Skeletal muscle satellite cell (primary cell): ENCODE results near the gene ZMIZ1.

Source experiments
- H3K27me3 ChIP-seq: 2 replicates; pipeline ENCODE4 v1.7.0; 2013; ENCODE audit warnings: low read length; ENCODE audit not compliant: control insufficient read depth, insufficient read depth
- H3K36me3 ChIP-seq: 2 replicates; pipeline ENCODE4 v1.7.0; 2013; ENCODE audit warnings: mild to moderate bottlenecking, control low read depth, low read length; ENCODE audit not compliant: insufficient read depth
- H3K4me1 ChIP-seq: 2 replicates; pipeline ENCODE4 v1.7.0; 2013; ENCODE audit warnings: low read length; ENCODE audit not compliant: control insufficient read depth, insufficient read depth
- H3K4me2 ChIP-seq: 2 replicates; pipeline ENCODE4 v1.7.0; 2013; ENCODE audit warnings: mild to moderate bottlenecking, low read length
- H3K4me3 ChIP-seq: 2 replicates; pipeline ENCODE4 v1.7.0; 2013; ENCODE audit warnings: low read length
- H3K9ac ChIP-seq: 2 replicates; pipeline ENCODE4 v1.7.0; 2013; ENCODE audit warnings: mild to moderate bottlenecking, low read depth, low read length, moderate library complexity
- H3K9me3 ChIP-seq: replicated peaks from 2 replicates; pipeline ENCODE4 v1.7.0; 2013; ENCODE audit warnings: mild to moderate bottlenecking, control low read depth, low read length

ZMIZ1 gene

DNA sequence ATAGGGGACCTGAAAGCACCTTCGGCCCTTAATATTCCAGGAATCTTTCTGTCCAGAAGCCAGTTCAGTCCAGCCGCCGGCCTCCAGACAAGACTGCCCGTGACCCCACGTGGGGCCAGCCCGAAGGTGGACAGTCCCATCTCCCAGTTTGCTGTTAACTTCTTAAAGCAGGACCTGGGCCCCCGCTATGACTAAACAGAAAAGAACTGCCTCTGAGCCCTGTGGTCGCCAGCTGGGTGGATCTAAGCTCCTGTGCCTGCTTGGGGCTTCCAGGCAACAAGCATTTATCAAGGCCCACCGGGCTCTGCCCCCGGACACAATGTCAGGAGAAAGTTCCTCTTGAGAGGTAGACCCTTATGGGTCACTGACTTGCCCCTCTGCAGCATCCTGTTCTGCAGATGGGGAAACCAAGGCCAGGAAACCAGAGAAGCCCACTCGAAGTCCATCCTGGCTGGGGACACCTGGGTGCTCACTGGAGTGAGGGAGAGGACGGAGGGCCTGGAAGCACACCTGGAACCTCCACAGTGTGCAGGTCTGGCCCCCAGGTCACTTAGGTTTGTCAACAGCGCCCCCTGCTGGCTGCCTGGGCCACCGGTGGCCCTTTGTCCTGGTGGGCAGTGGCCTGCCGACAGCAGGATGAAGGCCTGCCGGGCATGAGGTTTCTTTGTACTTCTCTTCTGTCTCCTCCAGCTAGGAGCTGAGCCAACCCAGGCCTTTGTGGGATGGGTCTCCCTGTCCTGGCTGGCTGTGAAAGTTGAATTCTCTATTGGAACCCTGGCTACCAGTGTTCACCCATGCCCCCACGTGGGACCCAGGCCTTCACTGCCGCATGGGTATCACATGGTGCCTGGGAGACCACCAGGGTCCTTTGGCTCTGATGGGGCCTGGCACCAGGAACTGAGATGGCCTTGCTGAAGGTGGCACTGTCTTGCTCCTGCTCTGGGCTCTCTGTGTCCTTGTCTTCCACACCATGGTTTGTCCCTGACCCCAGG lies 128.0 kb downstream of the ZMIZ1 start:
- no peaks in the 10 kb centered on the region for H3K27me3 ChIP-seq
- peaks cover 41% of the 10 kb centered on the region for H3K36me3 ChIP-seq
- peaks cover 31% of the 10 kb centered on the region for H3K4me1 ChIP-seq
- no peak overlapping the region for H3K9ac ChIP-seq
- no peaks in the 10 kb centered on the region for H3K9me3 ChIP-seq
- H3K4me3 ChIP-seq: no peak overlapping the region
- no peak overlapping the region for H3K4me2 ChIP-seq

DNA sequence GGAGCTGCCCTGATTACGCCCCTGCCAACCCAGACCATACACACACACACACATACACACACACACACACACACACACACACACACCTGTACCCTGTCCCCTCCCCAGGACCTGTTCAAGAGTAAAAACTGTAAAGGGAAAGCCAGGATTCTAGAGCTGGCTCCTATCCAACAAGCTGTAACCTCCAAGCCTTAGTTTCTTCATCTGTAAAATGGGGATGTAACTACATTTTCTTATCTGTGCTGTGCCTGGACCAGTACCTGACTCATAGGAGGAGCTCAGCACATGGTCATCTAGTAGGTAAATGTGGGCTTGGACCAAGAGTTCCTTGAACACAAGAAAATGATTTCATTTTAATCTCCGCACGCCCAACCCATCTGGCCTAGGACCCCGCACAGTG lies 128.8 kb downstream of the ZMIZ1 start:
- H3K9ac ChIP-seq: no peak overlapping the region
- no peaks in the 10 kb centered on the region for H3K27me3 ChIP-seq
- H3K9me3 ChIP-seq: no peaks in the 10 kb centered on the region
- no peak overlapping the region for H3K4me3 ChIP-seq
- peaks cover 48% of the 10 kb centered on the region for H3K36me3 ChIP-seq
- no peak overlapping the region for H3K4me2 ChIP-seq
- peaks cover 23% of the 10 kb centered on the region for H3K4me1 ChIP-seq

DNA sequence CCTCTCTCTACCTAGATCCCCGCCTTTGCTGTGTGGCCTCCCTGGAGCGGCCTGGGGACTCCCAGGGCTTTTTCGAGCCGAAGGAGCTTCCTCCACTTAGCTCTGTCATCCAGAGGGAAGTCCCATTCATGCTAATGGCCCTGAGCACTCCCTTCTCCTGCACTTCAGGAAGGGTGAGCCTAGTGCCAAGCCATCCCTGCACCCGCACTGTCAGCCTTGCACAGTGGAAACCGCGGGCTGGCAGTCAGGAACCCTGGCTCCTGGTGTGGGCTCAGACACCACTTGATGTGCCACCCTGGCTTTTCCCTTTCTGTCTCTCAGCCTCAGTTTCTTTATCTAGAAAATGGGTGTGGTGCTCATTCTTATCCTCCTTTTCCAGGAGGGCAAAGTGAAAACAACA lies 131.6 kb downstream of the ZMIZ1 start:
- Histone ChIP-seq H3K27me3 (no peaks in the 10 kb centered on the region), H3K36me3 (peaks cover 70% of the 10 kb centered on the region)

GRCh38 chr10:79201706-79202105 lies 132.9 kb downstream of the ZMIZ1 start:
- Histone ChIP-seq H3K9ac (no peak overlapping the region), H3K9me3 (no peaks in the 10 kb centered on the region), H3K27me3 (no peaks in the 10 kb centered on the region), H3K4me3 (no peak overlapping the region), H3K36me3 (peaks cover 72% of the 10 kb centered on the region), H3K4me1 (no peaks in the 10 kb centered on the region), H3K4me2 (no peak overlapping the region)

More for the DNA sequence above, 131.6 kb downstream of the ZMIZ1 start:
- Histone ChIP-seq H3K4me3 (no peak overlapping the region), H3K4me1 (peaks cover under 1% of the 10 kb centered on the region), H3K4me2 (no peak overlapping the region), H3K9me3 (no peaks in the 10 kb centered on the region), H3K9ac (no peak overlapping the region)

- Histone ChIP-seq H3K9ac (no peak overlapping the region), H3K36me3 (peaks cover 78% of the 10 kb centered on the region), H3K4me1 (no peaks in the 10 kb centered on the region)
Observed at GRCh38 chr10:79202188-79203013, 133.6 kb downstream of the ZMIZ1 start.

GRCh38 chr10:79203014-79203644 lies 134.4 kb downstream of the ZMIZ1 start:
- Histone ChIP-seq H3K4me2 (no peak overlapping the region), H3K36me3 (peaks cover 78% of the 10 kb centered on the region), H3K9ac (no peak overlapping the region), H3K9me3 (no peaks in the 10 kb centered on the region), H3K27me3 (no peaks in the 10 kb centered on the region), H3K4me1 (no peaks in the 10 kb centered on the region), H3K4me3 (no peak overlapping the region)

More at GRCh38 chr10:79202188-79203013, 133.6 kb downstream of the ZMIZ1 start:
- Histone ChIP-seq H3K9me3 (no peaks in the 10 kb centered on the region), H3K4me3 (no peak overlapping the region), H3K4me2 (no peak overlapping the region), H3K27me3 (no peaks in the 10 kb centered on the region)

DNA sequence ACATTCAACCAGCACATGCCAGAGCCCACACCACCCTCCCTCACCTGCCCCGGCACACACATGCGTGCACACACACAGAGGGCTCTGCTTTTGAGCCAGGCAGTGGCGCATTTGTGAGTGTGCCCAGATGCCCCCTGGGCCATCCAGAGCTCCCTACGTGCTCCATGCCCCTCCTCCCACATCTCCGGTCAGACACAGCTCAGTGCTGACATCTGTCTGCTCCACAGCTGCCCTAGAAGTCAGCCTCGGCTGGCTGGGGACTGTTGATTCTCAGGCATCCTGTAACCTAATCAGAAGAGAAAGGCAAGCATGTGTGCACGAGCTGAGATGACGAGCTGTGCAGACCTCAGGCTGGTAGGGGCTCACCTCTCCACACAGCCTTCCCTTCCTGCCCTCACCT lies 135.1 kb downstream of the ZMIZ1 start:
- Histone ChIP-seq H3K36me3 (peaks cover 85% of the 10 kb centered on the region), H3K4me1 (no peaks in the 10 kb centered on the region), H3K27me3 (no peaks in the 10 kb centered on the region), H3K9ac (no peak overlapping the region), H3K4me3 (no peak overlapping the region), H3K4me2 (no peak overlapping the region), H3K9me3 (no peaks in the 10 kb centered on the region)

DNA sequence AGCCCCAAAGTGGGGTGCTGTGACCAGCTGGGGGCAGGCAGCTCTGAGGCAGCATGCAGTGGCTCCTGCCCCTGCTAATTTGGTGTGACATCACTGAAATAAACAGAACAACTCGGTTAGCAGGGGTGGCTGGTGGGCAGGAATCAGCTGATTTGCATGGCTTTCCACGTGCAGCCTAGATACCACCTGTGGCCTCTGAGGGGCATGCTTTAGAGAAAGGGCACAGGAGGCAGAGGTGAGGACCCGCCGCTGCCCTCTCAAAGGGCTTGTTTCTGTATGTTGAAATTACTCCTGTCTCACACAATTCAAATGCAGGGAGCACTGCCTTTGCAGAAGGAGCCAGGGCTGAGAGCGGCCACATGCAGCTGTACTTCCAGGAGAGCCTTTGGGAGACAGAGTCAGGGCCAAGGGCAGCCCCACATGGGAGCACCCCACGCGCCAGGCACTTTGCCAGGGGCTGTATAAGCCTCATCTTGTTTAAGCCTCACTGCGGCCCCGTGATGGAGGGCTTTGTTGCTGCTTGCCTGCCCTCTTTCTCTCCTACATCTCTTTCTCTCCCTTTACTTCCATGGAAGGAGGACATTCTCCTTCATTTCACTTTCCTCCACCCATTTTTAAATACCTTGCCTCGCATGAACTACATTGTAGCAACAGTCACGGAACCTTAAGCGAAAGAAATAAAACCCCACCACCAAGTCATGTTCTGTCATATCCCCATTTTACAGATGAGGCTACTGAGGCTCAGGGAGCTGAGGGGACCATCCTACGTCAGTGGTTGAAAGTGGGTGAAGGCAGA lies 137.7 kb downstream of the ZMIZ1 start:
- Histone ChIP-seq H3K9me3 (no peaks in the 10 kb centered on the region), H3K27me3 (no peaks in the 10 kb centered on the region), H3K4me1 (no peaks in the 10 kb centered on the region), H3K36me3 (peaks cover 92% of the 10 kb centered on the region), H3K4me2 (no peak overlapping the region), H3K4me3 (no peak overlapping the region), H3K9ac (no peak overlapping the region)

DNA sequence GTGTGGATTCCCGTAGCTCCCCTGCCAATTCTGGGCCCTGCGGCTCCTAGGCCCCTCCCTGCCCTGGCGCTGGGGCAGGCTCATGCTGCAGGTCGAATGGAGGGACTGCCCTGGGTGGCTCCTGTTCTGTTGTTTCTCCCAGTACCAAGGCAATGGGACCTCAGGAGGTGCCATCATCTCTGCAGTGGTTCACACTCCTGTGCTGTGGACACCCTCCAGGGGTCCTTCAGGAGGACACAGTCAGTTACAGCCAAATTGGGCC lies 138.3 kb downstream of the ZMIZ1 start:
- Histone ChIP-seq H3K9ac (no peak overlapping the region), H3K4me2 (no peak overlapping the region), H3K4me3 (no peak overlapping the region), H3K36me3 (peaks cover 88% of the 10 kb centered on the region), H3K4me1 (no peaks in the 10 kb centered on the region), H3K9me3 (no peaks in the 10 kb centered on the region), H3K27me3 (no peaks in the 10 kb centered on the region)

DNA sequence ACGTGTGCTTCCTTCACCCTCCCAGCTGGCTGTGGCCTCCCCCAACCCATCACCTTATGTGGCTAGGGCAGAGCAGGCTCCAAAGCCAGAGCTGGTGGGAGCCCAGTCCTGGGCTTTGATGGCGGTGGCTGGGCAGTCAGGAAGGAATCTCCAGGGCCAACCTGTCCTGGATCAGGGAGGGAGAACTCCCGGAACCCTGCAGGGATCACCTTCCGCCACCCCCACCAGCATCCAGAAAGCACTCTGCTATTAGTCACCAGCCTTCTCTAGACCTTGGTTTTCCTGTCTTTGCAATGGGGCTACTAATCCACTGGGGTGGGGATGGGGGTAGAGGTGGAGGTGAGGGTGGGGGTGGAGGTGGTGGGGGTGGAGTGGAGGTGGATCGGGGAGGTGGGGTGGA lies 139.0 kb downstream of the ZMIZ1 start:
- Histone ChIP-seq H3K4me1 (no peaks in the 10 kb centered on the region), H3K4me2 (no peak overlapping the region), H3K9me3 (no peaks in the 10 kb centered on the region), H3K4me3 (no peak overlapping the region), H3K27me3 (no peaks in the 10 kb centered on the region), H3K9ac (no peak overlapping the region), H3K36me3 (peaks cover 85% of the 10 kb centered on the region)
